Stimulated activated CD8-positive, alpha-beta memory T cell treated with anti-CD3 and anti-CD28 coated beads, Interleukin-12 subunit alpha, Interleukin-12 subunit beta, amount 100 ng/mL, for 24 hours (primary cell): ENCODE data around the gene TACR2.

Experiments
- DNase-seq: peaks from one replicate; pipeline ENCODE4 v3.0.0-alpha.2; 2020; ENCODE audit errors: extremely low read depth

The TACR2 gene

DNA sequence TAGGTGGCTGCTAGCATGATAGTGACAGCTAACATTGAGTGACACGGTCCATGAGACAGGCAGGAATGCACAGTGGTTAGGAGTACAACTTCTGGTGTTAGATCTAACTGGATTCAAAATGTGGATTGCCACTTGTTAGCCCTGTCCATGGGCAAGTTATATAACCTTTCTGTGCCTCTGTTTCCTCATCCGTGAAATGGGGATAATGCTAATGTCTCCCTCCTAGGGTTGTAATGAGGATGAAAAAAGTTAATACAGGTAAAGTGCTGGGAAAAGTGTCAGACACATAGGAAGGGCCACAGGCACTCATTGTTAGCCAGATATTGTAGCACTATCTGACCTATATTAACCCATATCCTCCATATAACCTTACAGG is 41.8 kb downstream of the TACR2 start:
- no peak for DNase-seq

DNA sequence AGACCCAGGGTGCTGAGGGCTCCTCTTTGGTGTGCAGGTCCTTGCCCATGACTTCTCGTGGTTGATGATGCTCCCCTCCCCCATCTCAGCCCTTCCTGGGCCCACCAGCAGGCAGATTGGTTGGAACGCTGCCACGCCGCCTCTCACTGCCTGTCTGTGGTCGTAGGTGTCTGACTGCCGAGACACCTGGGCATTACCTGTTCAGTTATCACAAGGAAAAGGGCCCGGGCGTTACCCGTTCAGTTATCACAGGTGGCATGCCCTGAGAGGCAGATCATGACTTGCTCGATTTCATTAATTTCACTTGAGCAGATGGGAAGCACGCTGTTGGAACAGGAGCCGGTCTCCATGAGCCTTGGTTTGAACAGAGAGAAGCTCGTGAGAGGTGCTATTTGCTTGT is 42.5 kb downstream of the TACR2 start:
- DNase-seq: no peak

- DNase-seq: no peak
Measured at GRCh38 chr10:69372126-69372980, 44.4 kb downstream of the TACR2 start.

GRCh38 chr10:69367469-69367868 is 49.2 kb downstream of the TACR2 start:
- DNase-seq: no peak

GRCh38 chr10:69366738-69367137 is 50.0 kb downstream of the TACR2 start:
- no peak for DNase-seq

DNA sequence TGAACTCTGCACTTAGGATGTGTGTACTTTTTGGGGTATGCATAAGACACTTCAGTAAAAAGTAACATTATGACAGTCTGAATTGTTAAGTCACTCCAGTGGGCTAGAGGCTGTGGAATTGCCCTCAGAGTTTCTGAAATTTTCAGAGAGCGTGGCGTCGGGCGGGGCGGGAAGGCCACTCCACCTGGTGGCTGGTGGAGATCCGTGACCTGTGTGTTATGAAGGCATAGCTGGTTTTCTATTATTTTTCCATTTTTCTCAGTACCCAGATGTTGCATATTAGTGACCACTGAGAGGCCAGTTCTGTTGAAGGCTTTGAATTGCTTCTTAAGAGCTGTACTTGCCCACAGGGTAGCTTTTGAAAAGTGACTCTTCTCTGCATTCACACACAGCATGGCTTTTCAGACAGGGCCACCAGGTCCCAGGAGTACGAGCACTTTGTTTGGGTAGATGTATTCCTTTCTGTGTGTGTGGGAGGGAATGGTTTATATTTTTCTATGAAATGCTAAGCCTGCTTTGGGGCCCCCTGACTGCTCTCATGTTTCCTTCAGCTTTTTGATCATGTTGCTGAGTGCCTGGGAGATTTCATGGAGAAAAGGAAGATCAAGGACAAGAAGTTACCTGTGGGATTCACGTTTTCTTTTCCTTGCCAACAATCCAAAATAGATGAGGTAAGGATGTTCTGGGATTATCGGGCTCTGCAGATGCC is 52.3 kb downstream of the TACR2 start:
- DNase-seq: no peak

GRCh38 chr10:69363666-69364065 is 53.1 kb downstream of the TACR2 start:
- no peak for DNase-seq

- no peak for DNase-seq
Measured at GRCh38 chr10:69362471-69362954, 54.2 kb downstream of the TACR2 start.

- no peak for DNase-seq
Measured at GRCh38 chr10:69361303-69361614, 55.5 kb downstream of the TACR2 start.

GRCh38 chr10:69360485-69361302 is 56.0 kb downstream of the TACR2 start:
- DNase-seq: no peak

DNA sequence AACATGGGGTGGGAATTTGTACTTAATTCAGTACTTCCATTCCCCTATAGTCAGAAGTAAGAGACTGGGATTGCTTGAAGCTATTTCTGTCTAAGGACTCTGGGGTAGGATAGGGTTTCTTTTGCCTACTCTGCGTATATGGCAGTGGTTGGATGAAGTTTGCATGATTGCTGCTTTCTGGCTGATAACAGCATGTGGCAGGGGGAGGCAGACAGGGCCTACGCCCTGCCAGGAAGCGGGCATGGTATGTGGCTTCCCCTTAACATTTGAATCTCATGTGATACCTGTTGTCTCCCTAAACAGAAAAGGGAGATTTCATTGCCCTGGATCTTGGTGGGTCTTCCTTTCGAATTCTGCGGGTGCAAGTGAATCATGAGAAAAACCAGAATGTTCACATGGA is 57.1 kb downstream of the TACR2 start:
- no peak for DNase-seq

DNA sequence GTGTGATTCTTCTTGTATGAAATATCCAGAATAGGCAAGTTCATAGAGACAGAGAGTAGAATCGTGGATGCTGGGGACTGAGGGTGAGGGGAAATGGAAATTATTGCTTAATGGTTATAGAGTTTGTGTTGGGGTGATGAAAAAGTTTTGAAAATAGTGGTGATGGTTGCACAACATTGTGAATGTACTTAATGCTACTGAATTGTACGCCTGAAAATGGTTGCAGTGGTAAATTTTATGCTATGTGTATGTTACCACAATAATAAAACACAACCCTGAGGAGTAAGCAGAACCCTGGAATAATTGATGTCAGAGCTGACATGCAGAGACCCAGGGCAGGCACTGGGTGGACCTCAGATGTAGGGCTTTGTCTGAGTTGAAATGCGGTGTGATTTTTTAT is 57.6 kb downstream of the TACR2 start:
- DNase-seq: no peak

- DNase-seq: no peak
Measured at GRCh38 chr10:69358148-69358795, 58.4 kb downstream of the TACR2 start.

DNA sequence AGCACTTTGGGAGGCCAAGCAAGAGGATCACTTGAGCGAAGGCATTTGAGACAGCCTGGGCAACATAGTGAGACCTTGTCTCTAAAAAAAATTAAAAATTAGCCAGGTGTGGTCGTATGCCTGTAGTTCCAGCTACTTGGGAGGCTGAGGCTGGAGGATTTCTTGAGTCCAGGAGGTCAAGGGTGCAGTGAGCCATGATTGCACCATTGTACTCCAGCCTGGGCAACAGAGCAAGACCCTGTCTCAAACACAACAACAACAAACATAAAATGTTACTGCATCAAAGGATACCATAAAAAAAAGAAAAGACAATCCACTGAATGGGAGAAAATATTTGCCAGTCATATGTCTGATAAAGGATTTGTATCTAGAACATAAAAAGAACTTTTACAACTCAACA is 60.5 kb downstream of the TACR2 start:
- no peak for DNase-seq

DNA sequence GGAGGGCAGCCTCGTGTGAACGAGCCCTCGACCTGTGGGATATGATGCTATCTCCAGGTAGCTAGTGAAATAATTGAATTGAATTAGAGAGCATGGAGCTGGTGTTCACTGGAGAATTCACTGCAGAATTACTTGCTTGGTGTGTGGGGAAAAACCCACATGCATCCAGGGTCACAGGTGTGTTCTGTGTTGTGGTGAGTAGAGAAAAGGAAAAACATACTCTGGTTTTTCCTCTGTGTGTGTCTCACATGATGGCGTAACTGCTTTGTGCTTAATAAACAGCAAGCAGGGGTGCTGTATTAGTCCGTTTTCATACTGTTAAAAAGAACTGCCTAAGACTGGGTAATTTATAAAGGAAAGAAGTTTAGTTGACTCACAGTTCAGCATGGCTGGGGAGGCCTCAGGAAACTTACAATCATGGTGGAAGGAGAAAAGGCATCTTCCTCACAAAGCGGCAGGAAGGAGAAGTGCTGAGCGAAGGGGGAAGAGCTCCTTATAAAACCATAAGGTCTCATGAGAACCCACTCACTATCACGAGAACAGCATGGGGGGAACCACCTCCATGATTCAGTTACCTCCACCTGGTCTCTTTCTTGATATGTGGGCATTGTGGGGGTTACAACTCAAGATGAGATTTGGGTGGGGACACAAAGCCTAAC is 62.6 kb downstream of the TACR2 start:
- no peak for DNase-seq
